ENCODE data around the gene USP49. TPM values are rescaled to one million over a fixed set of nuclear protein-coding genes. Genes with fewer than 3 reads are reported as not detected.
A peak's percentile ranks its signal among the peaks of the same experiment; 100 is the strongest.

The USP49 gene
- total RNA-seq, 1 experiment from 2014 or later: 7.0 TPM

- CTCF ChIA-PET: interaction anchor here (0.7 to 1.6 kb wide), 4 partner anchors 20 to 154 kb away, joined by 3 to 5 read pairs (median 4); partner anchors contain the start of genes BYSL, MED20 and TOMM6
- Mint-ChIP-seq H3K4me1 (ENCODE audit: low read depth, unreplicated experiment) (peaks cover 26% of the 10 kb centered on the region), H3K27ac (ENCODE audit: unreplicated experiment) (peak within 1 kb of the TSS; percentile 93), H3K27me3 (ENCODE audit: unreplicated experiment) (no peaks in the 10 kb centered on the region), H3K9me3 (ENCODE audit: low read depth, unreplicated experiment) (no peaks in the 10 kb centered on the region), H3K4me3 (ENCODE audit: low read depth, unreplicated experiment) (peak within 1 kb of the TSS; percentile 100), H3K36me3 (ENCODE audit: insufficient read depth, unreplicated experiment) (peaks cover 37% of the 10 kb centered on the region)
- DNase-seq: peak; percentile 96
- TF ChIP-seq CTCF (IDR thresholded peaks at IDR 0.05; ENCODE audit: unreplicated experiment): no peak
- intact Hi-C loops (cut with micrococcal nuclease; ENCODE audit: unreplicated experiment): loop anchor here (2.0 kb wide), 2 partner anchors 19 to 25 kb away; no protein-coding TSS in a partner anchor
- no TSS peak for BruUV-seq (replicated peaks)
Measured at GRCh38 chr6:41941280-41942066, 46.3 kb upstream of the USP49 start, which contains the start of gene CCND3. Gene CCND3, minus strand, starts transcription at chr6:41941808. Its CDS starts 159 bp downstream, at chr6:41941649.

- peak; percentile 62 for DNase-seq
- H3K36me3 Mint-ChIP-seq (ENCODE audit: insufficient read depth, unreplicated experiment): peaks cover 43% of the 10 kb centered on the region
- intact Hi-C loops (cut with micrococcal nuclease; ENCODE audit: unreplicated experiment): loop anchor here (2.0 kb wide), 1 partner anchor 18 kb away; no protein-coding TSS in a partner anchor
- H3K4me3 Mint-ChIP-seq (ENCODE audit: low read depth, unreplicated experiment): peak overlapping the region; percentile 100
- H3K4me1 Mint-ChIP-seq (ENCODE audit: low read depth, unreplicated experiment): peaks cover 30% of the 10 kb centered on the region
- no peaks in the 10 kb centered on the region for H3K27me3 Mint-ChIP-seq (ENCODE audit: unreplicated experiment)
- BruUV-seq (replicated peaks): no TSS peak
- no peaks in the 10 kb centered on the region for H3K9me3 Mint-ChIP-seq (ENCODE audit: low read depth, unreplicated experiment)
- CTCF ChIA-PET: interaction anchor here (3.3 kb wide), 1 partner anchor 20 kb away, joined by 17 read pairs; the partner anchor contains the start of genes BYSL and MED20
- no peak for TF ChIP-seq CTCF (IDR thresholded peaks at IDR 0.05; ENCODE audit: unreplicated experiment)
- peak overlapping the region; percentile 79 for H3K27ac Mint-ChIP-seq (ENCODE audit: unreplicated experiment)
Measured at GRCh38 chr6:41940759-41941279, 45.6 kb upstream of the USP49 start.

GRCh38 chr6:41939848-41940758 is 44.9 kb upstream of the USP49 start:
- H3K9me3 Mint-ChIP-seq (ENCODE audit: low read depth, unreplicated experiment): no peaks in the 10 kb centered on the region
- H3K27me3 Mint-ChIP-seq (ENCODE audit: unreplicated experiment): no peaks in the 10 kb centered on the region
- TF ChIP-seq CTCF (IDR thresholded peaks at IDR 0.05; ENCODE audit: unreplicated experiment): no peak
- intact Hi-C loops (cut with micrococcal nuclease; ENCODE audit: unreplicated experiment): loop anchor here (2.0 kb wide), 1 partner anchor 17 kb away; no protein-coding TSS in a partner anchor
- H3K36me3 Mint-ChIP-seq (ENCODE audit: insufficient read depth, unreplicated experiment): peaks cover 43% of the 10 kb centered on the region
- BruUV-seq (replicated peaks): TSS peak; percentile 26
- DNase-seq: peak; percentile 29
- peak overlapping the region; percentile 79 for H3K27ac Mint-ChIP-seq (ENCODE audit: unreplicated experiment)
- CTCF ChIA-PET: interaction anchor here (0.6 to 3.3 kb wide), 4 partner anchors 9 to 154 kb away, joined by 3 to 17 read pairs (median 3); partner anchors contain the start of genes BYSL and MED20
- H3K4me3 Mint-ChIP-seq (ENCODE audit: low read depth, unreplicated experiment): peak overlapping the region; percentile 100
- H3K4me1 Mint-ChIP-seq (ENCODE audit: low read depth, unreplicated experiment): peaks cover 30% of the 10 kb centered on the region

All from Calu3 (cell line).